B cell (primary cell): ENCODE measurements around the gene EFNA5. TPM values are rescaled to one million over a fixed set of nuclear protein-coding genes. Genes with fewer than 3 reads are reported as not detected.

Source experiments
- ATAC-seq: fragments of 200-7000 bp; cut with Tn5 transposase; one replicate; pipeline ENCODE4 v1.10.0; 2021; ENCODE audit warnings: low read depth, mild to moderate bottlenecking, moderate number of reproducible peaks, moderate library complexity
- CTCF ChIA-PET: fragments of 350-600 bp; sonication (Branson Sonifier 250); formaldehyde crosslinking; loops from one replicate; lab custom pipeline; 2021; ENCODE audit warnings: antibody characterized with exemption, inconsistent platforms; lab: Charles Lee
- POLR2A ChIA-PET: fragments of 350-600 bp; sonication (Branson Sonifier 250); formaldehyde crosslinking; loops from one replicate; lab custom pipeline; 2021; ENCODE audit warnings: antibody characterized with exemption; lab: Charles Lee
- DNase-seq: peaks from one replicate; pipeline ENCODE4 v3.0.0; 2013
- H2AFZ ChIP-seq: 2 replicates; pipeline ENCODE4 v1.6.1; 2012; ENCODE audit warnings: mild to moderate bottlenecking, low read depth, low read length; ENCODE audit not compliant: insufficient read depth, poor library complexity, severe bottlenecking
- H3K27ac ChIP-seq, 2 donors: 1 replicate in 1 of 2; 2 replicates in 1 of 2; pipeline ENCODE4 v1.5.1; 2012 to 2013; ENCODE audit warnings: low read length in 2 of 2, mild to moderate bottlenecking in 2 of 2, moderate library complexity in 1 of 2
- H3K27me3 ChIP-seq, 4 experiments: fragments of 200-600 bp in 1 of 4; sonication (generic) in 1 of 4; replicated peaks in 1 of 4; 1 replicate in 2 of 4; 2 replicates in 2 of 4; pipeline versions ENCODE4 v1.6.1 to v1.7.0; 2013 to 2016; ENCODE audit warnings: low read length in 3 of 4, mild to moderate bottlenecking in 2 of 4, mixed read lengths in 1 of 4, moderate library complexity in 1 of 4; ENCODE audit not compliant: insufficient read depth in 4 of 4, control insufficient read depth in 3 of 4; ENCODE audit errors: control extremely low read depth in 1 of 4
- H3K36me3 ChIP-seq, 2 experiments: replicated peaks in 1 of 2; 1 replicate in 1 of 2; 2 replicates in 1 of 2; pipeline versions ENCODE4 v1.6.1 to v1.7.1; 2013; ENCODE audit warnings: low read length in 1 of 2; ENCODE audit not compliant: insufficient read depth in 2 of 2, control insufficient read depth in 1 of 2; ENCODE audit errors: control extremely low read depth in 1 of 2, extremely low read depth in 1 of 2
- H3K4me1 ChIP-seq, 2 donors: fragments of 200-600 bp in 1 of 2; sonication (generic) in 1 of 2; 1 replicate in 1 of 2; 2 replicates in 1 of 2; pipeline versions ENCODE4 v1.5.1 to v1.6.1; 2013 to 2017; ENCODE audit warnings: low read length in 2 of 2; ENCODE audit not compliant: control insufficient read depth in 2 of 2, insufficient read depth in 2 of 2
- H3K4me2 ChIP-seq: replicated peaks from 2 replicates; pipeline ENCODE3; 2012; ENCODE audit warnings: mild to moderate bottlenecking, low read depth, low read length; ENCODE audit not compliant: poor library complexity, severe bottlenecking
- H3K4me3 ChIP-seq, 5 experiments: fragments of 200-600 bp in 1 of 5; sonication (generic) in 1 of 5; 1 replicate in 3 of 5; 2 replicates in 2 of 5; pipeline versions ENCODE4 v1.5.1 to v1.7.0; 2011 to 2016; ENCODE audit warnings: low read length in 4 of 5, mild to moderate bottlenecking in 4 of 5, low read depth in 2 of 5, control low read depth in 1 of 5, moderate library complexity in 1 of 5; ENCODE audit not compliant: insufficient read depth in 1 of 5; ENCODE audit errors: control extremely low read depth in 1 of 5, extremely low read depth in 1 of 5
- H3K79me2 ChIP-seq: fragments of 200-600 bp; sonication (generic); one replicate; pipeline ENCODE4 v1.6.0; 2016; ENCODE audit warnings: low read length; ENCODE audit not compliant: control insufficient read depth, insufficient read depth
- H3K9ac ChIP-seq: fragments of 200-600 bp; sonication (generic); 2 replicates; pipeline ENCODE4 v1.6.1; 2017; ENCODE audit warnings: mild to moderate bottlenecking, low read length, moderate library complexity
- H3K9me3 ChIP-seq, 3 donors: one replicate each; pipeline versions ENCODE4 v1.6.1 to v1.7.1; 2013; ENCODE audit warnings: low read length in 2 of 3; ENCODE audit not compliant: control insufficient read depth in 2 of 3, insufficient read depth in 1 of 3; ENCODE audit errors: control extremely low read depth in 1 of 3
- H4K20me1 ChIP-seq: 2 replicates; pipeline ENCODE4 v1.6.0; 2012; ENCODE audit warnings: mild to moderate bottlenecking, low read length; ENCODE audit not compliant: insufficient read depth, control insufficient read depth, poor library complexity, severe bottlenecking
- H3K27ac Mint-ChIP-seq: one replicate; pipeline ENCODE4 v1.8.0; 2021; ENCODE audit warnings: mixed read lengths
- H3K27me3 Mint-ChIP-seq: one replicate; pipeline ENCODE4 v1.8.0; 2021; ENCODE audit warnings: mixed read lengths
- H3K4me1 Mint-ChIP-seq: one replicate; pipeline ENCODE4 v1.8.0; 2021; ENCODE audit warnings: mixed read lengths
- H3K4me3 Mint-ChIP-seq: one replicate; pipeline ENCODE4 v1.8.0; 2021; ENCODE audit warnings: mixed read lengths
- H3K9me3 Mint-ChIP-seq: one replicate; pipeline ENCODE4 v1.8.0; 2022; ENCODE audit warnings: mixed read lengths; ENCODE audit not compliant: insufficient read depth
- EZH2 ChIP-seq: IDR thresholded peaks from 2 replicates; pipeline ENCODE4 v1.6.1; 2012; ENCODE audit warnings: borderline replicate concordance, low read depth, mild to moderate bottlenecking, moderate library complexity, low read length; ENCODE audit not compliant: insufficient read depth, poor library complexity, severe bottlenecking
- WGBS: methylation state at CpG from one replicate; pipeline ENCODE4 v1.1.5; 2013; ENCODE audit warnings: missing lambda C conversion rate; ENCODE audit not compliant: insufficient coverage; 5-methylcytosine and 5-hydroxymethylcytosine counted together
- intact Hi-C: fragments of 100-400 bp; cut with micrococcal nuclease; formaldehyde crosslinking; loops from one replicate; pipeline ENCODE4 v1.10.0; 2022
- polyA plus RNA-seq: library from polyadenylated mRNA; depleted of rRNA; stranded (reverse); fragments of >200 nt; gene quantifications from 2 replicates; pipeline ENCODE4 v1.2.3, GENCODE V29; 2012
- total RNA-seq, 2 donors: library from RNA; stranded (reverse); fragments of 120-200 nt in 1 of 2; gene quantifications; 1 replicate in 1 of 2; 2 replicates in 1 of 2; pipeline versions ENCODE4 v1.2.3 to v1.2.4, GENCODE V29; 2013 to 2022
- TF ChIP-seq, protein P1 (sequence below): fragments of 200-600 bp; IDR thresholded peaks from one replicate; pipeline ENCODE4 v1.8.0; 2022; ENCODE audit warnings: antibody characterized with exemption, mild to moderate bottlenecking

The EFNA5 gene
- total and polyA plus RNA-seq, 2 donors (not counting 1 experiment from before 2014, with no cell fraction given) = not detected

DNA sequence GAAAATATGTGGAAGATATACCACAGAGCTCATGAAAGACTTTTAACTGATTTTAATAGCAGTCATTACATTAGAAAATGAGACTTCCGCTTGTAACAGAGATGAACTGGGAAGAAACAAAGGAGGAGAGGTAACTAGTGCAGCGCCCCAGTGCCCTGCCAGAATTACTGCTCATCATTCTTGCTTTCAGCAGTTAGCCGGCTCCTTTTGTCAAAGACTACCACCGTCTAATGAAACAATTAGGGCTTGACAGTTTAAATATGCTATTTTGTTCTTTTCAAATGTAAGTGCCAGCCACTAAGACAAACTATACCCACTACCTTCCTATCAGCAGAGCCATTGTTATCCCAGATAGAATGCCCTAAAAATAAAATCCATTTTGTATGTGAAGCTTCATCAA lies 328.4 kb downstream of the EFNA5 start:
- POLR2A ChIA-PET = no interaction called here

DNA sequence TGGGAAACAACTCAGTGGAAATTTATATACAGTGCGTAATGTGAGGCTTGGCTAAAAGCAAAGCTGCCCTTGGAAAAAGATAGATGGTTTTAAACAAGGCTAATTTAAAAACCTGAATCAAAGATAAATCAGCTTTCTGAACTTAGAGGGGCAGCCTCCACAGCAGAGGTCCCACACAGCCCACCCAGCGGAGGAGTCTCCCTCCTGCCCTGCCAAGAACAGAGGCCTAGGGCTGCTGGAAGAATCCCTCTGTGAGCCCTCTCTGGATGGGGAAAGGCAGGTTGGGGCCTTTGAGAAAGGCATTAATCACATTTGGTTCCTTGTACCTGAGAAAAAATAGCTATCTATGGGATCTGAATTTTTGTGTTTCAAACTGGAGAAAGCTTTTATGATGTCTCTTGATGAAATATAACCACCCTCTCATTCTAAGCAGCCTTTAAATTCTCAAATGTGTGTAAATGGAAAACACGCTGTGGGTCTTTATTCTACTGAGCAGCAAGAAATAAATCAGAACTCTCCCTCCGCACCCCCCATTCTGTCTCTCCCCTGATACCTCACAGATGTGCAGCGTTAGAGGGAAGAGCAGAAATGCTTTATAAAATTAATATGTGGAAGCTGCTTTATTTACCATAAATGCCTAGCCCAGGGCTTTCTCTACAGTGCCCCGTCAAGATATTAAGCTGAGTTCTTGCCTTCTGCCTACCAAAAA lies 329.2 kb downstream of the EFNA5 start:
- H3K27ac Mint-ChIP-seq = no peak overlapping the region
- no peaks in the 10 kb centered on the region for H3K27me3 Mint-ChIP-seq
- H3K4me3 Mint-ChIP-seq = no peak overlapping the region
- Histone ChIP-seq H3K79me2 (no peaks in the 10 kb centered on the region), H3K27me3 (no peaks in the 10 kb centered on the region), H3K4me3 (no peak overlapping the region), H3K36me3 (no peaks in the 10 kb centered on the region), H3K4me1 (no peaks in the 10 kb centered on the region), H4K20me1 (no peaks in the 10 kb centered on the region), H2AFZ (no peak overlapping the region), H3K9me3 (peaks cover 2 to 9% (median 5%) of the 10 kb centered on the region in 3 donors), H3K9ac (no peak overlapping the region), H3K4me2 (no peak overlapping the region), H3K27ac (no peak overlapping the region)
- ChIA-PET POLR2A (no interaction called here), CTCF (no interaction called here)
- intact Hi-C loops = no loop called here
- ATAC-seq (no peak), DNase-seq (no peak)
- peaks cover 10% of the 10 kb centered on the region for H3K9me3 Mint-ChIP-seq
- no peak for TF ChIP-seq EZH2
- TF ChIP-seq, protein P1, sequence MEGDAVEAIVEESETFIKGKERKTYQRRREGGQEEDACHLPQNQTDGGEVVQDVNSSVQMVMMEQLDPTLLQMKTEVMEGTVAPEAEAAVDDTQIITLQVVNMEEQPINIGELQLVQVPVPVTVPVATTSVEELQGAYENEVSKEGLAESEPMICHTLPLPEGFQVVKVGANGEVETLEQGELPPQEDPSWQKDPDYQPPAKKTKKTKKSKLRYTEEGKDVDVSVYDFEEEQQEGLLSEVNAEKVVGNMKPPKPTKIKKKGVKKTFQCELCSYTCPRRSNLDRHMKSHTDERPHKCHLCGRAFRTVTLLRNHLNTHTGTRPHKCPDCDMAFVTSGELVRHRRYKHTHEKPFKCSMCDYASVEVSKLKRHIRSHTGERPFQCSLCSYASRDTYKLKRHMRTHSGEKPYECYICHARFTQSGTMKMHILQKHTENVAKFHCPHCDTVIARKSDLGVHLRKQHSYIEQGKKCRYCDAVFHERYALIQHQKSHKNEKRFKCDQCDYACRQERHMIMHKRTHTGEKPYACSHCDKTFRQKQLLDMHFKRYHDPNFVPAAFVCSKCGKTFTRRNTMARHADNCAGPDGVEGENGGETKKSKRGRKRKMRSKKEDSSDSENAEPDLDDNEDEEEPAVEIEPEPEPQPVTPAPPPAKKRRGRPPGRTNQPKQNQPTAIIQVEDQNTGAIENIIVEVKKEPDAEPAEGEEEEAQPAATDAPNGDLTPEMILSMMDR = no peak
- no peaks in the 10 kb centered on the region for H3K4me1 Mint-ChIP-seq
- no CpG with 5 or more reads among the region's 6 CpGs for WGBS

More for the DNA sequence above, 328.4 kb downstream of the EFNA5 start:
- H3K4me1 Mint-ChIP-seq = no peaks in the 10 kb centered on the region
- H3K36me3 ChIP-seq = no peaks in the 10 kb centered on the region
- H3K9ac ChIP-seq = no peak overlapping the region
- no peak overlapping the region for H3K27ac Mint-ChIP-seq
- no peak overlapping the region for H2AFZ ChIP-seq
- DNase-seq (no peak), ATAC-seq (no peak)
- H3K9me3 ChIP-seq = peaks cover 2 to 9% (median 5%) of the 10 kb centered on the region in 3 donors
- H3K4me1 ChIP-seq = no peaks in the 10 kb centered on the region
- H3K27me3 ChIP-seq = no peaks in the 10 kb centered on the region
- H3K4me3 Mint-ChIP-seq = no peak overlapping the region
- no peaks in the 10 kb centered on the region for H3K79me2 ChIP-seq
- H3K9me3 Mint-ChIP-seq = peaks cover 10% of the 10 kb centered on the region
- intact Hi-C loops = no loop called here
- H4K20me1 ChIP-seq = no peaks in the 10 kb centered on the region
- CTCF ChIA-PET = no interaction called here
- no peak overlapping the region for H3K4me3 ChIP-seq
- no peak overlapping the region for H3K4me2 ChIP-seq
- WGBS = no CpG with 5 or more reads among the region's 4 CpGs
- H3K27ac ChIP-seq = no peak overlapping the region
- TF ChIP-seq, protein P1 = no peak
- TF ChIP-seq EZH2 = no peak
- no peaks in the 10 kb centered on the region for H3K27me3 Mint-ChIP-seq
